Natural killer cell (primary cell): ENCODE data around the gene CYB561. TPM values are rescaled to one million over a fixed set of nuclear protein-coding genes. Genes with fewer than 3 reads are reported as not detected.

Source experiments
- ATAC-seq, 3 donors: fragments of 150-1000 bp in 2 of 3; fragments of 200-7000 bp in 1 of 3; cut with Tn5 transposase; 1 replicate in 1 of 3; 2 replicates in 2 of 3; pipeline ENCODE4 v1.10.0; 2021; ENCODE audit warnings: mild to moderate bottlenecking in 2 of 3, moderate library complexity in 2 of 3
- DNase-seq, 2 donors: peaks; one replicate each; pipeline versions ENCODE4 v3.0.0 to v3.0.0-alpha.2; 2013 to 2021; ENCODE audit warnings: mixed read lengths in 1 of 2
- H3K27ac ChIP-seq: one replicate; pipeline ENCODE4 v1.5.1; 2013; ENCODE audit warnings: mild to moderate bottlenecking, low read length
- H3K27me3 ChIP-seq: one replicate; pipeline ENCODE4 v1.6.1; 2013; ENCODE audit warnings: low read length; ENCODE audit not compliant: control insufficient read depth, insufficient read depth
- H3K36me3 ChIP-seq: one replicate; pipeline ENCODE4 v1.6.1; 2013; ENCODE audit warnings: low read length; ENCODE audit not compliant: control insufficient read depth, insufficient read depth
- H3K4me1 ChIP-seq: one replicate; pipeline ENCODE4 v1.6.1; 2013; ENCODE audit warnings: low read length; ENCODE audit not compliant: control insufficient read depth, insufficient read depth
- H3K4me3 ChIP-seq: one replicate; pipeline ENCODE4 v1.5.1; 2013; ENCODE audit warnings: low read length
- H3K9me3 ChIP-seq: one replicate; pipeline ENCODE4 v1.6.1; 2013; ENCODE audit warnings: low read length; ENCODE audit not compliant: control insufficient read depth, insufficient read depth
- H3K27ac Mint-ChIP-seq, 2 donors: one replicate each; pipeline ENCODE4 v1.8.0; 2022; ENCODE audit warnings: mild to moderate bottlenecking in 2 of 2, mixed read lengths in 2 of 2, moderate library complexity in 1 of 2
- H3K27me3 Mint-ChIP-seq, 2 donors: one replicate each; pipeline ENCODE4 v1.8.0; 2022; ENCODE audit warnings: low read depth in 2 of 2, mixed read lengths in 2 of 2
- H3K36me3 Mint-ChIP-seq: one replicate; pipeline ENCODE4 v1.8.0; 2022; ENCODE audit warnings: mixed read lengths
- H3K4me1 Mint-ChIP-seq, 2 donors: one replicate each; pipeline ENCODE4 v1.8.0; 2022; ENCODE audit warnings: mixed read lengths in 2 of 2
- H3K4me3 Mint-ChIP-seq: one replicate; pipeline ENCODE4 v1.8.0; 2022; ENCODE audit warnings: mild to moderate bottlenecking, moderate library complexity, mixed read lengths
- H3K9me3 Mint-ChIP-seq, 2 donors: one replicate each; pipeline ENCODE4 v1.8.0; 2022; ENCODE audit warnings: mixed read lengths in 2 of 2
- WGBS: methylation state at CpG from one replicate; pipeline ENCODE4 v1.1.7; 2013; ENCODE audit warnings: missing lambda C conversion rate; ENCODE audit not compliant: insufficient coverage; 5-methylcytosine and 5-hydroxymethylcytosine counted together
- intact Hi-C: fragments of 100-400 bp; cut with micrococcal nuclease; formaldehyde crosslinking; loops from one replicate; pipeline ENCODE4 v1.14.2; 2022
- total RNA-seq, 4 donors: library from RNA; stranded (reverse); fragments of 120-200 nt in 1 of 4; gene quantifications; one replicate each; pipeline versions ENCODE4 v1.2.3 to v1.2.4, GENCODE V29; 2013 to 2022
- TF ChIP-seq, protein P1 (sequence below): fragments of 200-600 bp; IDR thresholded peaks from one replicate; pipeline ENCODE4 v1.8.0; 2022; ENCODE audit warnings: antibody characterized with exemption

CYB561 gene
- total RNA-seq, 3 donors from 2014 or later (not counting 1 experiment from before 2014, with no cell fraction given) = 16.3 to 19.3 (median 19.2) TPM

DNA sequence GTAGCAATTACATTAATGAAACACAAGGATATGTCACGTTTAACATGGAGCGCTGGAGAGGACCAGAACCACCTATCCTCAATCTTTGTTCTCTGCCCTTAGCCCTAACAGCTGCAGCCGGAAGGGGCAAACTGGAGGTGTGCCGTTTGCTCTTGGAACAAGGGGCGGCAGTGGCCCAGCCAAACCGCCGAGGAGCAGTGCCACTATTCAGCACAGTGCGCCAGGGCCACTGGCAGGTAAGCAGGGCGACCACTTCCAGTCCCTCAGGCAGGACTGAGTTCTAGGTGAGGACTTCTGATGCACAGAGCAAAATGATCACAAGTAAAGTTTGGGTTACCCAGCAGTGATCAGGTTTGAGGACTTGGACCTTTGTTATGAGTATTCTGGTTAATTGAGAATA lies 41.1 kb downstream of the CYB561 start:
- peaks cover 0 to 5% of the 10 kb centered on the region in 2 donors for H3K4me1 Mint-ChIP-seq
- Histone ChIP-seq H3K36me3 (peaks cover 8% of the 10 kb centered on the region), H3K4me3 (no peak overlapping the region), H3K27ac (no peak overlapping the region), H3K27me3 (no peaks in the 10 kb centered on the region), H3K4me1 (no peaks in the 10 kb centered on the region), H3K9me3 (no peaks in the 10 kb centered on the region)
- H3K27me3 Mint-ChIP-seq = no peaks in the 10 kb centered on the region
- H3K4me3 Mint-ChIP-seq = no peak overlapping the region
- DNase-seq = no peak
- intact Hi-C loops = loop anchor here (10.0 kb wide), 2 partner anchors 320 to 1770 kb away; no protein-coding TSS in a partner anchor
- no peak for ATAC-seq
- TF ChIP-seq, protein P1, sequence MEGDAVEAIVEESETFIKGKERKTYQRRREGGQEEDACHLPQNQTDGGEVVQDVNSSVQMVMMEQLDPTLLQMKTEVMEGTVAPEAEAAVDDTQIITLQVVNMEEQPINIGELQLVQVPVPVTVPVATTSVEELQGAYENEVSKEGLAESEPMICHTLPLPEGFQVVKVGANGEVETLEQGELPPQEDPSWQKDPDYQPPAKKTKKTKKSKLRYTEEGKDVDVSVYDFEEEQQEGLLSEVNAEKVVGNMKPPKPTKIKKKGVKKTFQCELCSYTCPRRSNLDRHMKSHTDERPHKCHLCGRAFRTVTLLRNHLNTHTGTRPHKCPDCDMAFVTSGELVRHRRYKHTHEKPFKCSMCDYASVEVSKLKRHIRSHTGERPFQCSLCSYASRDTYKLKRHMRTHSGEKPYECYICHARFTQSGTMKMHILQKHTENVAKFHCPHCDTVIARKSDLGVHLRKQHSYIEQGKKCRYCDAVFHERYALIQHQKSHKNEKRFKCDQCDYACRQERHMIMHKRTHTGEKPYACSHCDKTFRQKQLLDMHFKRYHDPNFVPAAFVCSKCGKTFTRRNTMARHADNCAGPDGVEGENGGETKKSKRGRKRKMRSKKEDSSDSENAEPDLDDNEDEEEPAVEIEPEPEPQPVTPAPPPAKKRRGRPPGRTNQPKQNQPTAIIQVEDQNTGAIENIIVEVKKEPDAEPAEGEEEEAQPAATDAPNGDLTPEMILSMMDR = no peak
- WGBS = 97% methylated on average over 9 of the region's 9 CpGs
- H3K9me3 Mint-ChIP-seq = no peaks in the 10 kb centered on the region
- no peaks in the 10 kb centered on the region for H3K36me3 Mint-ChIP-seq
- H3K27ac Mint-ChIP-seq = no peak overlapping the region

DNA sequence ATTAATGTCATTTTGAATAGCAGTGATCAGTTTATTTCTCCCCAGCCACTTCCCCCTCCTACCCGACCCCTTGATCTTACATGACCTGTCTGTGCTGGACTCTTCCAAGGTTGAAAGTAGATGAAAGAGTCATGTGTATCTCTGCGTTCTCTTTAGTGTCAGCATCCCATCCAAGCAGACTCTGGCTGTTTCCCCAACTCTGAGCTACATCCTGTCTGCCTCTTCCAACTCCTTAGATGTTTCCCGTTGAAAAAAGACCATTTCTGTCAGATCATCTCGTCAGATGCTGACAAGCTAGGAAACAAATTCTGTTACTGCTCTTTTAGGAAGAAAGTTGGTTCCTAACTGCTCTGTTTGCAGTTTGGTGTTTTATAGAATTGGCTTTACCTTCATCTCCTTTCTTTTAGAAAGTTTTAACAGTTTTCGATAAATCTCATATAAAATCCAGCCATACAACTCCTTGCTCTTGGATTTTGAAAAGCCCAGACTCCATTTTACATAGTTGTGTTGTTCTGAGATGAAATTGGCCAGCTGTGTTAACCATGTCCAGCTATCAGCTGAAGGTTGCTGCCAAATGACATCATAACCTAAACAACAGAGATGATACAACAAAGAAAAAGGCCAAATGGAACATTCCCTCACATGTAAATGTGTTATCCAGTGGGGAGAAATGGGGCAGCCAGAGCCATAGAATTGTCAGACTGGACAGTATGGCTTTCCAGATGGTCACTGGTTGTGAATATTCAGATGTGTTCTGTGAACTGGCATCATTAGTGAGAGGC lies 43.5 kb downstream of the CYB561 start:
- DNase-seq (no peak), ATAC-seq (no peak)
- no peak overlapping the region for H3K4me3 Mint-ChIP-seq
- H3K27me3 Mint-ChIP-seq = no peaks in the 10 kb centered on the region
- WGBS = 79% methylated on average over 4 of the region's 5 CpGs
- intact Hi-C loops = loop anchor here (10.0 kb wide), 2 partner anchors 318 to 1768 kb away; no protein-coding TSS in a partner anchor
- TF ChIP-seq, protein P1 = no peak
- Histone ChIP-seq H3K27ac (no peak overlapping the region), H3K27me3 (no peaks in the 10 kb centered on the region), H3K4me1 (no peaks in the 10 kb centered on the region), H3K9me3 (no peaks in the 10 kb centered on the region), H3K4me3 (no peak overlapping the region), H3K36me3 (peaks cover 8% of the 10 kb centered on the region)
- peaks cover 7% of the 10 kb centered on the region for H3K36me3 Mint-ChIP-seq
- H3K9me3 Mint-ChIP-seq = no peaks in the 10 kb centered on the region
- no peak overlapping the region for H3K27ac Mint-ChIP-seq
- peaks cover 0 to 12% of the 10 kb centered on the region in 2 donors for H3K4me1 Mint-ChIP-seq

DNA sequence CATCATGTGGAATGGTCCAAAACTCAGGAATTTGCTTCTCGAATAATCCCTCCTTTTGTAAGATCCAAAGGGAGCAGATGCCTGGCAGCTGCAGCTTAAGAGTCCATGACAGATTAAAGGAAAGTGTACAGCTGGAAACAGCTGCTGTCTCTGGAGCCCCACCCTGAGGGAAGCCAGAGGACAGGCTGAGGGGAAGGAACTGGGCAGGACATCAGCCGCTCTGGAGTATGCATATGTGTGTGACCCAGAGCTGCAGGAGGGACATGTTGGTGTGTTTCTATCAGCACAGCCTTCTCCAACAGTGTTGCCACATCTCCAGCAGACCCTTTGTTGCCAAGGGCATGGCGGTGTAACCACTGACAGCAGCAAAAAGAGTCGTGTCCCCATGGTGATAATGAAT lies 46.2 kb downstream of the CYB561 start:
- no peak overlapping the region for H3K4me3 ChIP-seq
- 94% methylated on average over 3 of the region's 4 CpGs for WGBS
- no peak overlapping the region for H3K4me3 Mint-ChIP-seq
- ATAC-seq (no peak), DNase-seq (no peak)
- H3K27me3 Mint-ChIP-seq = no peaks in the 10 kb centered on the region
- H3K4me1 Mint-ChIP-seq = peaks cover 0 to 7% of the 10 kb centered on the region in 2 donors
- TF ChIP-seq, protein P1 = no peak
- no peaks in the 10 kb centered on the region for H3K27me3 ChIP-seq
- no peak overlapping the region for H3K27ac Mint-ChIP-seq
- H3K27ac ChIP-seq = no peak overlapping the region
- intact Hi-C loops = loop anchor here (10.0 kb wide), 2 partner anchors 315 to 1765 kb away; no protein-coding TSS in a partner anchor
- H3K4me1 ChIP-seq = no peaks in the 10 kb centered on the region
- peaks cover 10% of the 10 kb centered on the region for H3K36me3 ChIP-seq
- H3K9me3 Mint-ChIP-seq = no peaks in the 10 kb centered on the region
- H3K36me3 Mint-ChIP-seq = peaks cover 7% of the 10 kb centered on the region
- no peaks in the 10 kb centered on the region for H3K9me3 ChIP-seq
